ENCODE measurements around the gene RTN4R. TPM values are rescaled to one million over a fixed set of nuclear protein-coding genes. Genes with fewer than 3 reads are reported as not detected.

Gene RTN4R
- total and polyA plus RNA-seq, 3 donors from 2014 or later, result 2.1 to 6.1 (median 5.1) TPM

- Histone ChIP-seq H3K4me3 (no peak overlapping the region), H3K27me3 (no peaks in the 10 kb centered on the region), H3K4me1 (peaks cover 7% of the 10 kb centered on the region), H3K36me3 (ENCODE audit: low read depth, missing control alignments) (no peaks in the 10 kb centered on the region), H3K27ac (no peak overlapping the region), H3K9me3 (no peaks in the 10 kb centered on the region)
- WGBS, 2 donors, result 86 to 95% methylated on average over 14 to 33 of the region's 33 CpGs
- intact Hi-C loops (cut with DNase I; ENCODE audit: low total_unique reads), result no loop called here
- TF ChIP-seq POLR2A (IDR thresholded peaks at IDR 0.05), result no peak
- no peak for TF ChIP-seq CTCF (IDR thresholded peaks at IDR 0.05)
- no peak for DNase-seq
Measured at GRCh38 chr22:20213833-20214708, 54.0 kb downstream of the RTN4R start.

- intact Hi-C loops (cut with DNase I; ENCODE audit: low total_unique reads), result no loop called here
- peaks cover 7% of the 10 kb centered on the region for H3K4me1 ChIP-seq
- H3K9me3 ChIP-seq, result no peaks in the 10 kb centered on the region
- no peaks in the 10 kb centered on the region for H3K36me3 ChIP-seq (ENCODE audit: low read depth, missing control alignments)
- H3K27me3 ChIP-seq, result no peaks in the 10 kb centered on the region
- WGBS, 2 donors, result 67 to 70% methylated on average over 17 to 27 of the region's 27 CpGs
- H3K4me3 ChIP-seq, result no peak overlapping the region
- no peak overlapping the region for H3K27ac ChIP-seq
- TF ChIP-seq POLR2A (IDR thresholded peaks at IDR 0.05) (no peak), CTCF (IDR thresholded peaks at IDR 0.05) (no peak)
- DNase-seq, result no peak
Measured at GRCh38 chr22:20212754-20213699, 55.1 kb downstream of the RTN4R start.

GRCh38 chr22:20211997-20212753 is 55.9 kb downstream of the RTN4R start:
- Histone ChIP-seq H3K9me3 (no peaks in the 10 kb centered on the region), H3K4me3 (no peak overlapping the region), H3K36me3 (ENCODE audit: low read depth, missing control alignments) (no peaks in the 10 kb centered on the region), H3K4me1 (peaks cover 10% of the 10 kb centered on the region), H3K27ac (no peak overlapping the region), H3K27me3 (no peaks in the 10 kb centered on the region)
- intact Hi-C loops (cut with DNase I; ENCODE audit: low total_unique reads), result no loop called here
- WGBS, 2 donors, result 74 to 83% methylated on average over 12 to 26 of the region's 26 CpGs
- DNase-seq, result no peak
- TF ChIP-seq CTCF (IDR thresholded peaks at IDR 0.05) (no peak), POLR2A (IDR thresholded peaks at IDR 0.05) (no peak)

DNA sequence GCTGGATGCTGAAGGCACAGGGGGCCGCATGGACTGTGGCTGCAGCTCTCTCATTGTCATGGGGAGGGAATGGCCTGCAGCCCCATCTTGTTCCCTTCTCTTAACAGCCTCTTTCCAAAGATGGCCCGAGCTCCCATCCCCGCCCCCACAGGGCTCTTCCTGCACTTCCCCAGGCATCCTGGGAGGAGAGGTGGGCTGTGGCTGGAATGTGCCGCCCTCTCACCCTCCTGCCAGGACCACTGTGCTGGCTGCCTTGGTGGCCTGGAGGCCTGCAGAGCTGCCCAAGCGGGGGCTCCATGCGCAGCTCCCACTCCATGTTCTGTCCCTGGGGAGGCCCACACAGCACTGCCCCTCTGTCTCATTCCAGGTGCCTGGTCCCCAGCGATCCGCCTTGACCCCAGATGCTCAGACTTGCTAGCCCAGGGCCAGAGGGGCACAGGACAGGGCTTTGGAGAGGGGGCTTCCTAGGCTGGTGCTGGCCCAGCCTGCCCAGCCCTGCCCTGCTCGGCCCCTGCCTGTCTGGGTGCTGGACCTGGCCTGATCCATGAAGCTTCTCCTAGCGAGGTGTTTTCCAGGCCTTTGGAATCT is 56.6 kb downstream of the RTN4R start:
- H3K27ac ChIP-seq, result no peak overlapping the region
- intact Hi-C loops (cut with DNase I; ENCODE audit: low total_unique reads), result no loop called here
- H3K27me3 ChIP-seq, result no peaks in the 10 kb centered on the region
- no peak for DNase-seq
- peaks cover 15% of the 10 kb centered on the region for H3K4me1 ChIP-seq
- TF ChIP-seq POLR2A (IDR thresholded peaks at IDR 0.05) (no peak), CTCF (IDR thresholded peaks at IDR 0.05) (no peak)
- H3K36me3 ChIP-seq (ENCODE audit: low read depth, missing control alignments), result no peaks in the 10 kb centered on the region
- WGBS, 2 donors, result 64 to 83% methylated on average over 3 to 10 of the region's 10 CpGs
- no peak overlapping the region for H3K4me3 ChIP-seq
- H3K9me3 ChIP-seq, result no peaks in the 10 kb centered on the region

Measured in testis (tissue), 3 donors.